PFSK-1 (cell line): ENCODE results near the gene NCF4.

Experiments
- FOXP2 ChIP-seq: optimal IDR thresholded peaks from 2 replicates; pipeline ENCODE3; 2011; ENCODE audit warnings: borderline replicate concordance, control low read depth, inconsistent platforms; ENCODE audit not compliant: insufficient read depth; ENCODE audit errors: extremely low read length, extremely low read depth
- POLR2AphosphoS5 ChIP-seq: IDR thresholded peaks from 2 replicates; pipeline ENCODE4 v1.6.1; 2012; ENCODE audit warnings: low read depth, mild to moderate bottlenecking, control low read depth, low read length, moderate library complexity
- REST ChIP-seq, 2 experiments: IDR thresholded peaks; 2 replicates each; pipeline versions ENCODE4 v1.6.1 to v1.8.0; 2011 to 2012; ENCODE audit warnings: low read depth in 2 of 2, low read length in 2 of 2, control low read depth in 1 of 2, inconsistent platforms in 1 of 2, mild to moderate bottlenecking in 1 of 2, moderate library complexity in 1 of 2; ENCODE audit not compliant: insufficient read depth in 1 of 2
- SIN3A ChIP-seq: IDR thresholded peaks from 2 replicates; pipeline ENCODE4 v1.6.1; 2012; ENCODE audit warnings: mild to moderate bottlenecking, low read length, moderate library complexity, borderline replicate concordance; ENCODE audit not compliant: insufficient read depth
- TAF1 ChIP-seq: IDR thresholded peaks from 2 replicates; pipeline ENCODE4 v1.6.1; 2012; ENCODE audit warnings: low read length, control low read depth, borderline replicate concordance; ENCODE audit not compliant: insufficient read depth

Gene NCF4

GRCh38 chr22:36871669-36872081, 10.9 kb downstream of the NCF4 start:
- TF ChIP-seq POLR2AphosphoS5 (no peak), SIN3A (no peak), REST (IDR thresholded peaks at IDR 0.05; ENCODE audit: insufficient read depth in 1 of 2, low read depth in 2 of 2, low read length in 2 of 2) (no peak), TAF1 (no peak), FOXP2 (no peak)

- TF ChIP-seq SIN3A, result no peak
- no peak for TF ChIP-seq FOXP2
- TF ChIP-seq REST (IDR thresholded peaks at IDR 0.05; ENCODE audit: insufficient read depth in 1 of 2, low read depth in 2 of 2, low read length in 2 of 2), result no peak
- TF ChIP-seq POLR2AphosphoS5, result no peak
- no peak for TF ChIP-seq TAF1
Observed at GRCh38 chr22:36872084-36872483, 11.3 kb downstream of the NCF4 start.

GRCh38 chr22:36872866-36873498, 12.2 kb downstream of the NCF4 start:
- TF ChIP-seq REST (IDR thresholded peaks at IDR 0.05; ENCODE audit: insufficient read depth in 1 of 2, low read depth in 2 of 2, low read length in 2 of 2) (no peak), TAF1 (no peak), FOXP2 (no peak), SIN3A (no peak), POLR2AphosphoS5 (no peak)

- TF ChIP-seq POLR2AphosphoS5 (no peak), FOXP2 (no peak)
Observed at GRCh38 chr22:36873614-36874308, 13.0 kb downstream of the NCF4 start.

GRCh38 chr22:36874309-36874696, 13.5 kb downstream of the NCF4 start:
- TF ChIP-seq FOXP2 (no peak), SIN3A (no peak), REST (IDR thresholded peaks at IDR 0.05; ENCODE audit: insufficient read depth in 1 of 2, low read depth in 2 of 2, low read length in 2 of 2) (no peak), TAF1 (no peak), POLR2AphosphoS5 (no peak)
